Measurements from ENCODE around the gene BUB3.

The BUB3 gene

DNA sequence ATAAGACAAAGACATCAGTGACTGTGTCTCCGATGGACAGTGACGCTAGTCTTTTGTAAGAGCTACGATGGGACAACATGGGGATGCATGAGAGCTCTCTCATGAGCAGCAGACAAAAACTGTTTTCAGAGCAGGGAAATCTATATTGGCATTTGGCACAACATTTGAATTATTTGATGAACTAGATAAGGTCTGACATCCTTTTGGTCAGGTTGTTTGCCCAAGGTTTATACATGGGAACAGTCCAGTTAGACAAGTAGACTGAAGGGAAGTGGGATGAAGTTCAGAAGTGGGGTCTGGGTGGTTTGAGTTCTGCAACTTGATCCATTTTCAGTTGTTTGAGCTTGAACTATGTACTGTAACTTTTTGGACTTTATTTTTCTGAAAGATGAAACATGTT lies 50.8 kb downstream of the BUB3 start:
- DNase-seq: no peak

DNA sequence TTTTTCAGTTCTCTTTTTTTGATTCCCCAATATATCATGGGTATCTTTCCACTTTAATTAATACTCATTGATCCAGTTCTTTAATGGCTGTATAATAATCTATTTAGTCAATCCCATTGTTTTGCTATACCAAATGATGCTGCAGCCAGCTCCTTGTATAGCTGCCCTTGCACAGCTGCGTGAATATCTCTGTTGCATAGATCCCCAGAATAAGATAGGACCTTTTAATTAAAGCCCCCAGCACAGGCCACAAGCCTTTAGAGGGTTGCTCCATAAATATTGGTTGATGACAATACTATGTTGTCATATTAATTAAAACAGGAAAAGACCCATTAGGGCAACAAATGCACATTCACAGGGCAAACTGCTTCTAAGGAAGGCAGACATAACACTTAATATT lies 57.9 kb downstream of the BUB3 start:
- no peak for DNase-seq

DNA sequence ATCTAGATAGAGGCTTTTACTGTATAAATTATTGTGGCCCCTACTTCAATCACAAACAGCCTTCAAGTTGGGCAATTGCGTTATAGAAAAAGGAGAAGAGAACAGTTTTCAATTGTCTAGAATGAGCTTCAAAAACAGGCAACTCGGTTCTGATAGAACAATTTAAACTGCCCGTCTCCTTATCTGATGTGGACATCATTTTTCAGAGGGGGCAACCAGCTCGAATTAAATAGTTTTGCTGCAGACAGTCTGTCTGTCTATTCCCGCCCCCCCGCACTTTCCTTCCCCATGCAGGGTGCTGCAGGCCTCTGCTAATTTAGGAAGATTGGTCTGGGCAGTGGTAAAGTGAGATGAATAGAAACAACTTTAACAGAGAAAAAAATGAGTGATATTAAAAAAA lies 58.4 kb downstream of the BUB3 start:
- no peak for DNase-seq

- DNase-seq: no peak
Measured at GRCh38 chr10:123213192-123213591, 59.0 kb downstream of the BUB3 start.
